HG03175 (cell line): ENCODE measurements around the gene HCRT.
"Not testable (repeated sequence)": the region's sequence is repeated elsewhere in the genome, so short reads cannot be mapped to it uniquely, and the experiment has no call there.

ENCODE experiments used
- ATAC-seq: cut with Tn5 transposase; IDR thresholded peaks from one replicate; pipeline ENCODE4 v1.9.1; 2021; ENCODE audit warnings: mild to moderate bottlenecking, moderate library complexity; ENCODE audit not compliant: unreplicated experiment

HCRT gene, protein sequence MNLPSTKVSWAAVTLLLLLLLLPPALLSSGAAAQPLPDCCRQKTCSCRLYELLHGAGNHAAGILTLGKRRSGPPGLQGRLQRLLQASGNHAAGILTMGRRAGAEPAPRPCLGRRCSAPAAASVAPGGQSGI

DNA sequence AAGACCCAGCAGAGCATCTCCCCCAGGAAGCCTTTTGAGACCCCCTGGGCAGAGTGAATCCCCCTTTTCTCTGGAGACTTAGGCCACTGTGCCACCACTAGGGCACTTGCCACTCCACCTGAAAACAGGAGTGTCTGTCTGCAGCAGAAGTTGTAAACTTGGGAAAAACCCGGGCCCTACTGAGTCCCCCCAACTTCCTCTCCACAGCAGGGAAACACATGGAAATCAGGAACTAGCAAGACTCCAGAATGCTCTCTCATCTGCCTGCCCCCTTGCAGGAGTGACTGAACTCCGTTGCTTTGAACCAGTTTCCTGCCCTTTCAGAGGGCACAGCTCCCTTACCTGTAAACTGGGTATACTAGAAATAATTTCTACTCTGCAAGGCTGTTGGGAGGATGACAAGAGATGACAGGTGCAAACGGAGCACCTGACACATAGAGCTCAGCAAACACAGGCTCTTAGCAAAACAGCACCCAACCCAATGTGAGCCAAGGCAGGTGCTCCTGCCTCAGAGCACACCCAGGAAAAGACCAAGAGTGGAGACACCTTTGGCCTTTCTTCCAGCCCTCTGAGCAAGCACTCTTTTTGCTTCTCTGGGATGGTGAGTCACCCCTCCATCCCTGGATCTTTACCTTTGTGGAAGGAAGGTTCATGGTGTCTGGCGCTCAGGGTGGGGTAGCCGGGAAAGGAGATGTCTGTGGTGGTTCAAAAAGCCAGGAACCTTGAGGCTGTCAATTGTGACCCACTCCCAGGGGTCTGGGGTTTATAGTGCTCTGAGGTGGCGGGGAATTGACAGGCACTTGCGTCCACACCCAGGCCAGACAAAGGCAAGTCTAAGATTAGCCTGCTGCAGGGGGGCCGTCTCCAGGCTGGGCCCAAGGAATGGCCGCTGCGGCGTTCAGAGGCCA, at the start of gene HCRT:
Gene HCRT, minus strand, starts transcription at position 740 of the 908 bp plus-strand sequence. Its CDS starts 87 bp downstream, at position 653.
- no peak for ATAC-seq

DNA sequence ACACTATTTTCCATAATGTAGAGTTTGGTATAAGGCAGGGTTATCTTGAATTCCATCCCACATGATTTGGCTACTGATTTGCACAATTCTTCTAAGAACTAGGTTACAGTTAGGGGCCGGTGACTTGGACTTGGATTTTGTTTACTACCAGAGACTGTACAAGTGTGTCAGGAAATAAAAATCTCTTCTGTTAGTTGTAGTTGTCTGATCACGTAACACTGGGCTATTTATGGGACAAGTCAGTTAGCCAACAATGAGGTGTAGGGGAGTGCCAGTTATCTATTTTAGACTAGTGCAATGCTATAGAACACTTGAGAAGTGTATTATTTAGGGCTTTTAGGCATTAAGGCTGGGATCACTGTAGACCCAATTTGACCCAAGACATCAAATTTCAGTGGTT, 48.7 kb upstream of the HCRT start:
- ATAC-seq = no peak

DNA sequence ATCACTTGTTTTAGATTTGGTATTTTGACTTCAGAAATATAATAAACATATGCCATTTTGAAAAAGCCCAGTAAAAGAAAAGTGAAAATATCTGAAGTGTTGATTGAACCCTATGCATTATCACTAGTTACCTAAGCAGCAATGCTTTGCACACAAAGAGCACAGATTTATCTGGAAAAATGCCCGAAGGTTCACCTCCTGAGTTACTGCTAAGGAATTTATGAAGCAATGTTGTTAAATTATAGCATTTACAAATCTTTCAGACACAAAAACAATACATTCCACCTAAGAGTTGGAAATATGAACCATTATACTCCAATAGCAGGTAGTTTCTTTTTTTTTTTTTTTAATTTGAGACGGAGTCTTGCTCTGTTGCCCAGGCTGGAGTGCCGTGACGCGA, 47.9 kb upstream of the HCRT start:
- no peak for ATAC-seq

DNA sequence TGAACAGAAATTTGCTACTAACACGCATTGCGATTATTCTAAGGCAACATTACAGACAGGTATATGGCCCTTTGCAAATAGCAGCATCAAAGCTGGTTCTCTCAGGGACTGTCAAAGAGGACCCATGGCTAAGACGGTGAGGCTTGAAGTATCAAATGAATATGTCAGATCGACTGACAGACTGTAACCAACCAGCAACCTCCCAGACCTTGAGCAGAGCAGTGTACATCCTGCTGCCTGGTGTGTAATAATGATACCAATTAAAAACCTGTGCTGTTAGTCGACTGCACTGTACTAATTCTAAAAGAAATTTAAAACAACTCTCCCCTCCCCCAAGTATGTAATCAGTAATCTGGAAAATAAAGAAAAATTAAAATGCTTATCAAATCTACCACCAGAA, 45.0 kb upstream of the HCRT start:
- no peak for ATAC-seq

DNA sequence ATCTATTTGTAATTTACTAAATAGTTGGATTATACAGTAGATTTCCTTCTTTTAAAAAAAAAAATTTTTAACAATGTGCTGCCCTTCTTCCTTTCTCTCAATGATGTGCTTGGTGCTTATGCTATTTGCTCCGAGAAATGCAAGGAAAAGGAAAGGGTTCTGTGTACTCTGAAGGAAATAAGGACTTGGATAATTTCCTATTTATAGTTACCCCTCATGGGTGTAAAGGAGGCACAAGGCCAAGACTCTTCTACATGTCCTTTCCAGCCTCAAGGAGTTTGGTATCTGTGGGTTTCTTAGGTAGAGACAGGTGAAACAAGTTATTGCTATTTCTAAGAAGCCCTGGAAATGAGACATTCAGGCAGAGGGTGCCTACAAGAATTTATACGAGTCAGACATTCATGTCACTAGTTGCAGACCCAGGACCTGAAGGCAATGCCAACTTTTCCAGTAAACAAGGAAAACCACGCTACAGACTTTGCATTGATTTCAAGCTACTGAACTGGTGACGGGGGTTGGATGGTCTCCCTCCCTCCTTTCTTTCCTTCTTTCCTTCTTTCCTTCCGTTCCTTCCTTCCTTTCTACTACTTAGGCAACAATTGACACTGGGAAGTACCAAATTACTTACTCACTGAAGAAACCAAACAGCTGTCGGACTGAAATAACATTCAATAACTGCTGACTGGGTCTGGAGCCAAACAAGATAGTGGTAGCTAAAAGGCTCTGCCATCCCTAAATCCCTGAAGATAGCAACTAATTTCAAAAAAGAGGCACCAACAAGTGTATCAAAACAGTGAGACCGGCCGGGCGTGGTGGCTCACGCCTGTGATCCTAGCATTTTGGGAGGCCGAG, 42.8 kb upstream of the HCRT start:
- ATAC-seq = no peak

DNA sequence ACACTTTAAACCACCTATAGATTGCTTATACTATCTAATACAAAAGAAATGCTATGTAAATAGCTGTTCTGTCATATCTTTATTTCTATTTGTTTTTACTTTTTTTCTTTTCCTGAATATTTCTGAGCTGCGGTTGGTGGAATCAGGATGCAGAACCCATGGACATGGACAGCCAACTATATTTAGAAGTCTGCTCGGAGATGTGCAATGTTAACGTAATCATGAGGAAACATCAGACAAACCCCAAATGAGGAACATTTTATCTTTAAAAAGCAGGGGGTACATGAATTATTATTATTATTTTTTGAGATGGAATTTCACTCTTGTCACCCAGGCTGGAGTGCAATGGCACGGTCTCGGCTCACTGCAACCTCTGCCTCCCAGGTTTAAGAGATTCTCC, 40.4 kb upstream of the HCRT start:
- no peak for ATAC-seq

DNA sequence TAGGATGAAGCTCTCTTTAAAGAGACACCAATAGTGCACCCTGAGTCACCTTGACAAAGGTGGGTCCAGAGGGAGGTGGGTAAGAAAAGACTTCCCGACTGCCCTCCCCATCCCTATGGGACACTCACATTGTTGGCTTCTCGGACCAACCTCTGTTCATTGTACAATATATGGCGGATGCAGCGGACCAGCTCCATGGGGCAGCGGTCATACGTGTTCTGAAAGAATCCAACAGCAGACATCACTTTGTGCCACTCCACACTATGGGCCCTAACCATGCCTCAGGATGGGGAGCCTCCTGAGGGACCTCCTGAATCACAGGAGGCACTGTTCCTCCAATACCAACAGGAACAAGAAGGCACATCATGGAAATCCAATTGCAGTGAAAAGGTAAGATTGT, 39.4 kb upstream of the HCRT start:
- ATAC-seq = no peak

DNA sequence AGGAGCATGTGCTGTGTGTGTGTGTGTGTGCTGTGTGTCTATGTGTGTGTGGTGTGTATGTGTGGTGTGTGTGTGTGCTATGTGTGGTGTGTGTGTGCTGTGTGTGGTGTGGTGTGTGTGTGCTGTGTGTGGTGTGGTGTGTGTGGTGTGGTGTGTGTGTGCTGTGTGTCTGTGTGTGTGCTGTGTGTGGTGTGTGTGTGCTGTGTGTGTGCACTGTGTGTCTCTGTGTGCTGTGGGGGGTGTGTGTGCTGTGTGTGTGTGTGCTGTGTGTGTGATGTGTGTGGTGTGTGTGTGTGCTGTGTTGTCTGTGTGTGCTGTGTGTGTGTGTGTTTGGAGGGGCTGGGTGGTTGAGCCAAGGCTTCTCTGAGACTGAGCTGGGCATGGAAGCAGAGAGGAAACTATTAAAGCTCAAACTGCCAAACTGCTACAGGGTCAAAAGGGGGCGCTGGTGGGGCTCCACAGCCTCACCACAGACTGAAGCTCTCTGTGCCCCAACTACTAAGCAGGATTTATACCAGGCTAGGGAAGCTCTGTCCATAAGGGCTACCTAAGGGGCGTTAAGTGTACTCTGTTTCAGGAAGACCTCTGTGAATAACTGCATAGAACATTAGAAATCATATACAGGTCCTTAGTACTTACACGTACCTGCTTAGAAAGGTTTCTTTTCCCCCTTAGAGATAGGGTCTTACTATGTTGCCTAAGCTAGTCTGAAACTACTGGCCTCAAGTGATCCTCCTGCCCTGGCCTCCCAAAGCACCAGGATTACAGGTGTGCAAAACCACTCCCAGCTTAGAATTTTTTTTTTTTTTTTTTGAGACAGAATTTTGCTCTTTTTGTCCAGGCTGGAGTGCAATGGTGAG, 36.9 kb upstream of the HCRT start:
- ATAC-seq = no peak

DNA sequence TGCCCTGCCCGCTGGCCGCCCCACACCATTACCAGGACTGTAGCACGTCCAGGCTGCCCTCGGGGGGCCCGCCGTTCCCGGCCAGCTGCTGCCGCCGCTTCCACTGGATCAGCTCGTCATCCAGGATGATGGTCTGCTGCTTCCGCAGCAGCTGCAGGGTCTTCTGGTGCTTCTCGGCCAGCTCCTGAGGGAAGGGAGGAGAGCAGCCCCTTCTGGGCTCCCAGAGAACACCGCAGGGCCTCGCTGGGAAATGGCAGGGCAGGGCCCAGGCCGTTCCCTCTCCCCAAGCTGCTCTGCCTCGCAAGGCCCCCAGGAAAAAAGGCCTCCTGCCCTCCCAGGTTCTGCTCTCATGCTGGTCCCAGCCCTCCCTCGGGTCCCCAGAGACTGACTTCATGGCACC, 34.0 kb upstream of the HCRT start:
- ATAC-seq = not testable (repeated sequence)

DNA sequence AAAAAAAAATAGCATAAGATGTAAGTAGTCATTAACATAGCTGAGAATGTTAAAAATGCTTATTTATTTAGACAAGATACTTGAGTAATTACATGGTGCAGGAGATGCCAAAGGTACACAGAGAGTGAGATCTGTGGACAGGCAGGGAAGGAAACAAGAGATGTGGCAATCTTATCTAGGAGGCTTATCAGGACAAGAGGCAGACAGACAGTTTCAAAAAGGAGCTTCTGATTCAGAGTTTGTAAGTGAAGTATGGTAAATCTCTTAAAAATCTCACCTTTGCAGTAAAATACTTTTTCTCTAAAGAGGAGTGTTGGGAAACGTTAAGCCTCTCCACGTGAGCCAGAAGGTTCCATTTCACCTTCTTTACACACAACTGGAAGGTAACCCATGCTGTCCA, 28.9 kb upstream of the HCRT start:
- ATAC-seq = no peak

DNA sequence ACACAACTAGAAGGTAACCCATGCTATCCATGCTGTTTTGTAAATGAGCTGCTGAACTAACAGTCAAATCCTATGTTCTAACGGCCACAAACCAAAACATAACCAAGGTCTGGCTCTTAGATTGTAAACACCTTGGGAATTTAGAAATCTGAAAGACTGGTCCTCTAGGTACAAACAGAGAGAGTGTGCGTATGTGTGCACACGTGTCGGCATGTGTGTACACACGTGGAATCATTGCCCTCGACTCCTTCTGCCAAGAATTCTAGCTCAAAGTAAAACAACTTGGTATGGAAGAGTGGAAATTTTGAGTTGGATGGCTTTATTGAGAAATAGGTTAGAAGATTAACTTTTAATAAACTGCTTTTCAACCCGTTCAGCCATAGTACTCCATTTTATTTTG, 27.1 kb upstream of the HCRT start:
- ATAC-seq = no peak

DNA sequence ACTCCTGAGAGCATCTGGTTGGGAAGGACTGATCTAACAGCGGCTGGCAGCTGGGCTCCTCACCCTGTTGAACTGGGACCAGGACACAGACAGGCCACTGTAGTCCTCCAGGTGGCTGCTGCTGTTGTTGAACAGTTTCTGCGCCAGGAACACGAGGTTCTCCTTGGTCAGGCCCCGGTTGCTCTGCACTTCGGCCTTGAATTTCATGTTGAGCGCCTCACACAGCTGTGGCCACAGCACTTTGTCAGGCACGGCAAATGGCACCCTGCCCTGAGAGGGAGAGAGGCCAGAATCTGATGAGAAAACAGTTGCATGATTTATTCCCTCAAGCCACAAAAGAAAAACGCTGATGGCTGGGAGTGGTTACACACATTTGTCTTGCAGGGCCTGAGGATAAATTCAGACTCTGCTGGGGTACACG, 26.7 kb upstream of the HCRT start:
- ATAC-seq = not testable (repeated sequence)

DNA sequence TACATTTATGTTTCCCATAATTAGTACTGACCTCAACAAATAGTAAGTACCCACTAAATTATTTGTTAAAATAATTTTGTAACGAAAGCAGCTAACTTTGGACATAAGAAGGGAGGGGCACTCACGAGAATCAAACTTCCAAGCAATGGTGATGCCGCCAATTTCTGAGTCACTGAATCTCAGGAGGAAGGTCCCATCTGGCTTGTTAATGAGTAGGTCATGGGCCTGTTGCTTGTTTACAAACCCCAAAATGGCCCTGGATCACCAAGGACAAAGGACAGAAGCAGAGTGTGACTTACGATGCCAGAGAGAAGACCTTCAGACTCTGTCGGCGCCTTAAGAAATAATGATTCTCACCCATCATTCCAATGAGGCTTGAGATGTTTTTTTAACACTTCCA, 24.8 kb upstream of the HCRT start:
- ATAC-seq = no peak

DNA sequence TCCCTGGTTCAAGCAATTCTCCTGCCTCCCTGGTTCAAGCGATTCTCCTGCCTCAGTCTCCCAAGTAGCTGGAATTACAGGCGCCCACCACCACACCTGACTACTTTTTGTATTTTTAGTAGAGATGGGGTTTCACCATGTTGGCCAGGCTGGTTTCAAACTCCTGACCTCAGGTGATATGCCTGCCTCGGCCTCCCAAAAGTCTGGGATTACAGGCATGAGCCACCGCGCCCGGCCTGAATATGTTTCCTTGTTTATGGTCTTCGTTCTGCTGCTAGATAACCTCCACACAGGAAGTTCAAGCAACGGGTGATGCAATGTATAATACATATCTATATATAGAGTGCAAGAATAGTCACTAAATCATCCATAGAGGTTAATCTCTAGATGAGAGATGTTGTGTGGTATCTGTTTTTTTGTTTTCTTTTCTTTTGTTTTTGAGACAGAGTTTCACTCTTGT, 20.9 kb upstream of the HCRT start:
- ATAC-seq = not testable (repeated sequence)

DNA sequence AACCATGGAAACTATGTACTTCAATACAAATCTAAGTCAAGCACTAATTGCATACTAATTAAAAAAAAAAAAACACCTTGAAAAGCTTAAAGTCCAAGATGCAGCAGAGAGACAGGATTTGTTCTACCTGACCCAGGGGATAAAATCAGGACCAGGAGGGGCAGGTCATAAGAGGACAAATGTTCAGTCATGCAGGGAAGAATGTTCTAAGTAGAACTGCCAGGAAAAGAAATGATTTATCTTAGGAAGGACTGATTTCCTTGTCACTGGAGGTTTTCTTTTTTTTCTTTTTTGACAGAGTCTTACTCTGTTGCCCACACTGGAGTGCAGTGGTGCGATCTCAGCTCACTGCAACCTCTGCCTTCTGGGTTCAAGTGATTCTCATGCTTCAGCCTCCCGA, 18.1 kb upstream of the HCRT start:
- no peak for ATAC-seq

DNA sequence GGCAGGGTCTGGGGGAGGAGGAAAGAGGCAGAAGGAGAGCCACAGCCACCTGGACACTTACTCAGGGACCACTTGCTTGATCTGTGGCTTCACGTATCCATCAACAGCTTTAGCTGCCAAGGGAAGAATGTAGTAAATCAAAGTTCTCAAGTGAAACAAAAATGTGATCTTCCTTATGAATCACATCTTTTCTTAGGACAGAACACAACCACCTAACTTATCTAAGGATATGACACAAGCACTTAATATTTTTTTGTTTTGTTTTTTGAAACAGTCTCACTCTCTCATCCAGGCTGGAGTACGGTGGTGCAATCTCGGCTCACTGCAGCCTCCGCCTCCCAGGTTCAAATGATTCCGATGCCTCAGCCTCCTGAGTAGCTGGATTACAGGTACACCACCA, 17.4 kb upstream of the HCRT start:
- ATAC-seq = no peak

DNA sequence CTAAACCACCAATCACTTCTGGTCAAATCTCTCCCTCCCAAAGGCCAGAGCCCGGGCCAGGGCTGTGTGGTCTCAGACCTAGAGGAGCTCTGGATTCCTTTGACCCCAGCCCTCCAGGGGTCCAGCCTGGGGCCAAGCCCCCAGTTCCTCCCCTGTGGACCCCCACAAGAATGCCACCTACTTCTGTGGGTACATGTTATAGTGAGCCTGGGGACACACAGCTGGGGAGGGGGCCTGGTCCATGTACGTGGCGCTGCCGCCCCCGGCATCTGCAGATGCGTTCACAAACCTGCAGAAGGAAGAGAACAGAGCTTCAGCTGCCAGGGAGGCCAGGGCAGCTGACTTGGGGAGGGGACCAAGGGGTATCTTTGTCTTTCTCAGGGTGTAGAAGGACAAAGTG, 16.9 kb upstream of the HCRT start:
- no peak for ATAC-seq

DNA sequence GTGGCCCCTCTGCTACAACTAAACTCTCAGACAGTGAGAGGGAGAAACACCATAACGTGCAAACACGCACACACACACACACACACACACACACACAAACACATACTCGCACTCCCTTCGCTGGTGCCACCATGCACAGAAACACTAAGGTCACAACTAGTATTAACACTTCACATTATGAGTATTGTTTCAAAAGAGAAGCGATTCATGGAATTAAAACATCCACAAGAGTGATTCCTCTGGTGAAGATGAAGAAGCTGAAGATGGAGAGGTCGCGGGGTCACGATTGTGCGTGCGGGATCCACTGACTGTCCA, 16.2 kb upstream of the HCRT start:
- no peak for ATAC-seq

DNA sequence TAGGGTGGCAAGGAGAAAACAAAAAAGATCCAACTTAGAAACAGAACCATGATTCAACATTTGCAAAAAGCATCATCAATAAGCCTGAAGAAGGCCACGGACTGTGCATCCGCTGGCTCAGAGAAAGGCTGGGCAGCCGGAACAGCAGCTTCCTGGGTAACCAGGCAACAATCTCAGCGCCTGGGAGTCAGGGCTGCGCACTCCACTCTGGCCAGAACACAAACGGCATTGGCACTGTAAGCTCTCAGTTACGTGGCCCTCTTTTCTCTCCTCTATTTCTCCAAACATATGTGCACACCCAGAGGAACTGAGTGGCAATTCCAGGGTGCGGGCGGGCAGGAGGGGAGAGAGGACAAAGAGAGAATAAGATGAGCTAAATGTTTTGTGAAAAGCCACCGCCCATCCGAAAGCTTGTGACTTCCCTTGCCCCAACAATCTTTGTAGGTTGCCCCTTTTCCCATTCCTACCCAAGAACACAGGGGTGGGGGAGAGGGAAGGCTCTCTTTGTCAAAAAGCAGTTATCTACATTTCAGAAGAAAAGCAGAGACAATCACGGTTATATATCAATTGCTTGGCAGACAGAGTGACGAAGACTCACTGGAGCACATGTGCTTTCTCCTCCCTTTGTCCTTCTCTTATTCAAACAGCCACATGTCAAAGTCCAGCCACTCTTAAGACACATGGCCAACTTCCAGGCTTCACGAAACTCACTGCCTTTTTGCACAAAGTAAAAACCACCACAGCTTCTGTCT, 15.6 kb upstream of the HCRT start:
- ATAC-seq = no peak

DNA sequence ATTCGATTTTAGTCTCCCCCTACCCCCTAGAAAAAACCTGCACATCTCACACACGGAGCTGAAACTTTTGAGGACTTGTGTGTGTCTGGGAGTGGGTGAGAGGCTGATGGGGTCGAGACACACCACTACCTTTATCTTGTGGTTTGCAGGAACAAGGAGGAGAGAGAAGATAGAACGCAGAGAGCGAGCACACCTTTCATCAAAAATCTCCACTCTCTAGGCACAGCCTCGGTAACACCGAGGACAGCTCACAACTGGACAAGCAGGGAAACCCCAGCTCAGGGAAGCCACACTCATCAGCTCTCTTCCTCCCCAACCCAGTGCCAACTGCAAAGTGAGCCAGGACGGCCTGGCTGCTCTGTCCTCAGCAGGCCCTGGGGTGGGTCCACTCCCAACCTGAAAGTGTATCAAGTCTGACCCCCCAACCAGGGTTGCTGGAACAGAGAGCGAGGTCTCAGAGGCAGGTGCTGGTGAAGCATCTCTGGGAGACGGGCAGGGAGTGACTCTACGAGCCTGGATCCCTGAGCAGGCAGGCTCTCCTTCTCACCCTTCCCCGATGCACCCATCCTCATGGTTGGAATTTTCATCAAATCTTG, 14.3 kb upstream of the HCRT start:
- ATAC-seq = no peak
